Fibroblast of upper back skin (primary cell): ENCODE results near the gene FRS3.

Experiments used
- DNase-seq: peaks from one replicate; pipeline ENCODE4 v3.0.0-alpha.2; 2013

FRS3 gene

GRCh38 chr6:41790045-41790444 is 10.3 kb upstream of the FRS3 start:
- no peak for DNase-seq

- no peak for DNase-seq
Measured at GRCh38 chr6:41789390-41789724, 9.7 kb upstream of the FRS3 start.

- DNase-seq: peak; percentile 91
Measured at GRCh38 chr6:41787219-41787917, 7.7 kb upstream of the FRS3 start, which contains the start of gene TOMM6. TOMM6 (plus strand) TSS chr6:41787694; CDS start chr6:41787698, 4 bp downstream.

- DNase-seq: peak; percentile 71
Measured at GRCh38 chr6:41786451-41787218, 6.9 kb upstream of the FRS3 start.

- DNase-seq: no peak
Measured at GRCh38 chr6:41785689-41786450, 6.2 kb upstream of the FRS3 start.

- DNase-seq: no peak
Measured at GRCh38 chr6:41785254-41785653, 5.6 kb upstream of the FRS3 start.

GRCh38 chr6:41784581-41785171 is 5.0 kb upstream of the FRS3 start:
- no peak for DNase-seq

- no peak for DNase-seq
Measured at GRCh38 chr6:41783106-41783780, 3.5 kb upstream of the FRS3 start.

GRCh38 chr6:41781366-41781730 is 1.6 kb upstream of the FRS3 start:
- no peak for DNase-seq

GRCh38 chr6:41780551-41781365 is 1.1 kb upstream of the FRS3 start, which contains the start of gene PRICKLE4:
PRICKLE4 (plus strand) TSS chr6:41780782; CDS start chr6:41783474, 2,692 bp downstream.
- no peak for DNase-seq

- DNase-seq: no peak
Measured at GRCh38 chr6:41779336-41779735, 364 bp downstream of the FRS3 start.

- no peak for DNase-seq
Measured at GRCh38 chr6:41778895-41779294, 805 bp downstream of the FRS3 start.

GRCh38 chr6:41777551-41778285 is 2.0 kb downstream of the FRS3 start:
- DNase-seq: no peak

GRCh38 chr6:41775293-41775882 is 4.3 kb downstream of the FRS3 start:
- DNase-seq: no peak

GRCh38 chr6:41774841-41775240 is 4.9 kb downstream of the FRS3 start:
- DNase-seq: no peak

GRCh38 chr6:41771058-41771983 is 8.4 kb downstream of the FRS3 start:
- no peak for DNase-seq

GRCh38 chr6:41770381-41771057 is 9.2 kb downstream of the FRS3 start:
- DNase-seq: no peak

GRCh38 chr6:41769376-41769775 is 10.3 kb downstream of the FRS3 start:
- DNase-seq: no peak
